Endodermal cell (in vitro differentiated cells): ENCODE data around the gene PGBD5. TPM values are rescaled to one million over a fixed set of nuclear protein-coding genes. Genes with fewer than 3 reads are reported as not detected.

Source experiments
- DNase-seq: peaks from one replicate; pipeline ENCODE4 v3.0.0-alpha.2; 2017
- H3K27ac ChIP-seq: 2 replicates; pipeline ENCODE4 v1.5.1; 2013; ENCODE audit warnings: mild to moderate bottlenecking, low read depth, low read length, moderate library complexity
- H3K27me3 ChIP-seq: 2 replicates; pipeline ENCODE4 v1.6.1; 2013; ENCODE audit warnings: mild to moderate bottlenecking, low read length, moderate library complexity; ENCODE audit not compliant: insufficient read depth, control insufficient read depth, poor library complexity, severe bottlenecking
- H3K36me3 ChIP-seq: 2 replicates; pipeline ENCODE4 v1.7.0; 2013; ENCODE audit warnings: mild to moderate bottlenecking, low read length, moderate library complexity; ENCODE audit not compliant: control insufficient read depth, insufficient read depth
- H3K4me1 ChIP-seq: one replicate; pipeline ENCODE4 v1.7.0; 2013; ENCODE audit warnings: low read length; ENCODE audit not compliant: control insufficient read depth, insufficient read depth
- H3K4me3 ChIP-seq: 2 replicates; pipeline ENCODE4 v1.5.1; 2013; ENCODE audit warnings: mild to moderate bottlenecking, low read length, moderate library complexity
- H3K9ac ChIP-seq: 2 replicates; pipeline ENCODE4 v1.6.1; 2013; ENCODE audit warnings: mild to moderate bottlenecking, low read length, moderate library complexity; ENCODE audit not compliant: poor library complexity, severe bottlenecking; ENCODE audit errors: extremely low read depth
- H3K9me3 ChIP-seq: 2 replicates; pipeline ENCODE4 v1.6.1; 2013; ENCODE audit warnings: mild to moderate bottlenecking, low read length, moderate library complexity; ENCODE audit not compliant: control insufficient read depth
- H3K27ac Mint-ChIP-seq: 2 replicates; pipeline ENCODE4 v1.8.0; 2020; ENCODE audit warnings: mixed read lengths
- H3K27me3 Mint-ChIP-seq: 2 replicates; pipeline ENCODE4 v1.8.0; 2021; ENCODE audit warnings: mild to moderate bottlenecking, mixed read lengths; ENCODE audit not compliant: insufficient read depth
- H3K36me3 Mint-ChIP-seq: 2 replicates; pipeline ENCODE4 v1.8.0; 2020; ENCODE audit warnings: low read depth, mixed read lengths
- H3K4me1 Mint-ChIP-seq: 2 replicates; pipeline ENCODE4 v1.8.0; 2020; ENCODE audit warnings: mixed read lengths
- H3K4me3 Mint-ChIP-seq: 2 replicates; pipeline ENCODE4 v1.8.0; 2020; ENCODE audit warnings: mild to moderate bottlenecking, moderate library complexity, mixed read lengths
- H3K9me3 Mint-ChIP-seq: 2 replicates; pipeline ENCODE4 v1.8.0; 2020; ENCODE audit warnings: mild to moderate bottlenecking, mixed read lengths
- CTCF ChIP-seq: fragments of 200-600 bp; sonication (generic); conservative IDR thresholded peaks from 2 replicates; pipeline ENCODE4 v1.5.0; 2021; ENCODE audit warnings: antibody characterized with exemption, mild to moderate bottlenecking
- WGBS, 2 experiments: methylation state at CpG; one replicate each; pipeline versions ENCODE4 v1.1.5 to v1.1.7; 2013; ENCODE audit warnings: missing lambda C conversion rate in 2 of 2, mixed read lengths in 1 of 2; ENCODE audit not compliant: insufficient coverage in 1 of 2, insufficient read length in 1 of 2; 5-methylcytosine and 5-hydroxymethylcytosine counted together
- total RNA-seq, 2 donors: library from RNA; stranded (reverse); fragmentation: NEBNext Ultra II Directional in 1 of 2; extraction: Animal tissue kit (Norgen Biotek cat#: 25700) in 1 of 2; gene quantifications; 2 replicates in 1 of 2; 3 replicates in 1 of 2; pipeline ENCODE4 v1.2.1, GENCODE V29; 2021

Gene PGBD5
- total RNA-seq, 2 donors from 2014 or later: 1.3 to 4.6 TPM

GRCh38 chr1:230431527-230431926 lies 5.4 kb upstream of the PGBD5 start:
- DNase-seq: no peak
- 84 to 91% methylated on average over 3 of the region's 3 CpGs for WGBS, 2 experiments
- Histone ChIP-seq H3K4me3 (no peak overlapping the region), H3K27me3 (peaks cover 17% of the 10 kb centered on the region), H3K27ac (no peak overlapping the region), H3K36me3 (no peaks in the 10 kb centered on the region), H3K4me1 (no peaks in the 10 kb centered on the region), H3K9ac (no peak overlapping the region), H3K9me3 (no peaks in the 10 kb centered on the region)
- no peak overlapping the region for H3K4me3 Mint-ChIP-seq
- TF ChIP-seq CTCF: no peak
- peaks cover 4% of the 10 kb centered on the region for H3K9me3 Mint-ChIP-seq
- no peak overlapping the region for H3K27ac Mint-ChIP-seq
- H3K4me1 Mint-ChIP-seq: no peaks in the 10 kb centered on the region
- peaks cover 13% of the 10 kb centered on the region for H3K27me3 Mint-ChIP-seq
- no peaks in the 10 kb centered on the region for H3K36me3 Mint-ChIP-seq

GRCh38 chr1:230430499-230430898 lies 4.4 kb upstream of the PGBD5 start:
- peaks cover 13% of the 10 kb centered on the region for H3K27me3 Mint-ChIP-seq
- no peak overlapping the region for H3K4me3 Mint-ChIP-seq
- no peaks in the 10 kb centered on the region for H3K9me3 ChIP-seq
- H3K9me3 Mint-ChIP-seq: no peaks in the 10 kb centered on the region
- H3K27ac ChIP-seq: no peak overlapping the region
- H3K36me3 ChIP-seq: no peaks in the 10 kb centered on the region
- DNase-seq: no peak
- no peaks in the 10 kb centered on the region for H3K4me1 ChIP-seq
- H3K9ac ChIP-seq: no peak overlapping the region
- TF ChIP-seq CTCF: no peak
- H3K36me3 Mint-ChIP-seq: no peaks in the 10 kb centered on the region
- no peak overlapping the region for H3K4me3 ChIP-seq
- H3K27me3 ChIP-seq: peaks cover 17% of the 10 kb centered on the region
- H3K4me1 Mint-ChIP-seq: no peaks in the 10 kb centered on the region
- H3K27ac Mint-ChIP-seq: no peak overlapping the region
- WGBS, 2 experiments: 89 to 100% methylated on average over 1 of the region's 1 CpG

- TF ChIP-seq CTCF: no peak
- Mint-ChIP-seq H3K27me3 (peaks cover 25% of the 10 kb centered on the region), H3K36me3 (no peaks in the 10 kb centered on the region), H3K27ac (no peak overlapping the region), H3K4me1 (peaks cover 8% of the 10 kb centered on the region), H3K4me3 (no peak overlapping the region), H3K9me3 (no peaks in the 10 kb centered on the region)
- no peaks in the 10 kb centered on the region for H3K9me3 ChIP-seq
- no peak overlapping the region for H3K4me3 ChIP-seq
- 91 to 96% methylated on average over 2 of the region's 2 CpGs for WGBS, 2 experiments
- H3K27me3 ChIP-seq: peaks cover 30% of the 10 kb centered on the region
- DNase-seq: no peak
- H3K4me1 ChIP-seq: peaks cover 3% of the 10 kb centered on the region
- H3K36me3 ChIP-seq: no peaks in the 10 kb centered on the region
- no peak overlapping the region for H3K9ac ChIP-seq
- H3K27ac ChIP-seq: no peak overlapping the region
Measured at GRCh38 chr1:230429067-230429735, 3.1 kb upstream of the PGBD5 start.
